CD4-positive, alpha-beta T cell (primary cell): ENCODE results near the gene SUGP2. TPM values are rescaled to one million over a fixed set of nuclear protein-coding genes. Genes with fewer than 3 reads are reported as not detected.

Experiments used
- ATAC-seq: fragments of 200-7000 bp; cut with Tn5 transposase; one replicate; pipeline ENCODE4 v1.10.0; 2022; ENCODE audit warnings: mild to moderate bottlenecking; ENCODE audit not compliant: poor library complexity
- CTCF ChIA-PET: fragments of 350-600 bp; sonication (Branson Sonifier 250); formaldehyde crosslinking; loops from one replicate; lab custom pipeline; 2021; ENCODE audit warnings: antibody characterized with exemption, inconsistent platforms; lab: Charles Lee
- POLR2A ChIA-PET: fragments of 350-600 bp; sonication (Branson Sonifier 250); formaldehyde crosslinking; loops from one replicate; lab custom pipeline; 2021; ENCODE audit warnings: antibody characterized with exemption, inconsistent platforms; lab: Charles Lee
- DNase-seq, 14 experiments: peaks; one replicate each; pipeline ENCODE4 v3.0.0-alpha.2; 2013 to 2020; ENCODE audit warnings: mixed read lengths in 2 of 14
- H3K27ac ChIP-seq, 2 donors: one replicate each; pipeline versions ENCODE4 v1.5.1 to v1.7.0; 2013; ENCODE audit warnings: low read length in 2 of 2, low read depth in 1 of 2, mild to moderate bottlenecking in 1 of 2
- H3K27me3 ChIP-seq, 2 experiments: 1 replicate in 1 of 2; 2 replicates in 1 of 2; pipeline versions ENCODE4 v1.6.1 to v1.7.0; 2013; ENCODE audit warnings: low read length in 2 of 2, control low read depth in 1 of 2, mild to moderate bottlenecking in 1 of 2, moderate library complexity in 1 of 2; ENCODE audit not compliant: insufficient read depth in 2 of 2, control insufficient read depth in 1 of 2
- H3K36me3 ChIP-seq: one replicate; pipeline ENCODE4 v1.6.1; 2013; ENCODE audit warnings: low read length, control low read depth; ENCODE audit not compliant: insufficient read depth
- H3K4me1 ChIP-seq: one replicate; pipeline ENCODE4 v1.6.1; 2013; ENCODE audit warnings: low read length, control low read depth; ENCODE audit not compliant: insufficient read depth
- H3K4me3 ChIP-seq: one replicate; pipeline ENCODE4 v1.5.1; 2013; ENCODE audit warnings: mild to moderate bottlenecking, low read length, moderate library complexity
- H3K9me3 ChIP-seq, 2 experiments: 1 replicate in 1 of 2; 2 replicates in 1 of 2; pipeline versions ENCODE4 v1.6.1 to v1.7.0; 2013; ENCODE audit warnings: low read length in 2 of 2, mild to moderate bottlenecking in 2 of 2, control low read depth in 1 of 2, moderate library complexity in 1 of 2; ENCODE audit not compliant: control insufficient read depth in 1 of 2, insufficient read depth in 1 of 2
- H3K27ac Mint-ChIP-seq: one replicate; pipeline ENCODE4 v1.8.0; 2020; ENCODE audit warnings: mixed read lengths
- H3K27me3 Mint-ChIP-seq: one replicate; pipeline ENCODE4 v1.8.0; 2021; ENCODE audit warnings: mixed read lengths
- H3K36me3 Mint-ChIP-seq: one replicate; pipeline ENCODE4 v1.8.0; 2021; ENCODE audit warnings: low read depth, mixed read lengths
- H3K4me1 Mint-ChIP-seq: one replicate; pipeline ENCODE4 v1.8.0; 2021; ENCODE audit warnings: low read depth, mixed read lengths
- H3K4me3 Mint-ChIP-seq: one replicate; pipeline ENCODE4 v1.8.0; 2020; ENCODE audit warnings: mild to moderate bottlenecking, mixed read lengths
- H3K9me3 Mint-ChIP-seq: one replicate; pipeline ENCODE4 v1.8.0; 2020; ENCODE audit warnings: mixed read lengths
- CTCF ChIP-seq: fragments of 200-600 bp; IDR thresholded peaks from one replicate; pipeline ENCODE4 v1.8.0; 2022; ENCODE audit warnings: antibody characterized with exemption, mild to moderate bottlenecking
- intact Hi-C, 2 experiments: fragments of 100-400 bp; cut with DNase I in 1 of 2; cut with micrococcal nuclease in 1 of 2; formaldehyde crosslinking; loops; one replicate each; pipeline versions ENCODE4 v1.15.1 to v1.9.0; 2023 to 2025; cut with DNase I, micrococcal nuclease
- total RNA-seq, 174 experiments: library from RNA in 2 of 174; stranded (reverse) in 2 of 174; gene quantifications; one replicate each; pipeline ENCODE4 v1.2.3 and lab custom pipeline; 2021 to 2026

The SUGP2 gene
- total RNA-seq, 2 experiments from 2014 or later: 106 to 110 TPM

- peaks cover 45% of the 10 kb centered on the region for H3K4me1 Mint-ChIP-seq
- ChIA-PET CTCF (interaction anchor here (1.3 to 1.7 kb wide), 3 partner anchors 13 to 521 kb away, joined by 3 read pairs; no protein-coding TSS in a partner anchor), POLR2A (interaction anchor here (0.6 to 1.0 kb wide), 4 partner anchors 22 to 913 kb away, joined by 3 read pairs; no protein-coding TSS in a partner anchor)
- no peaks in the 10 kb centered on the region for H3K27me3 ChIP-seq
- peak overlapping the region; percentile 73 for H3K4me3 ChIP-seq
- peak overlapping the region; percentile 65 for H3K27ac Mint-ChIP-seq
- no peaks in the 10 kb centered on the region for H3K9me3 Mint-ChIP-seq
- intact Hi-C loops: loop anchor here in 1 of 2 experiments (1.0 to 5.0 kb wide), 2 partner anchors 30 to 127 kb away; partner anchors contain the start of genes BORCS8 and RFXANK
- peak overlapping the region; percentile 44 to 61 for H3K27ac ChIP-seq
- no peak for TF ChIP-seq CTCF
- DNase-seq (peak in 6 of 14 experiments; percentile 8 to 60 (median 36)), ATAC-seq (no peak)
- H3K36me3 ChIP-seq: peaks cover 3% of the 10 kb centered on the region
- H3K27me3 Mint-ChIP-seq: no peaks in the 10 kb centered on the region
- peak overlapping the region; percentile 86 for H3K4me3 Mint-ChIP-seq
- peaks cover 8% of the 10 kb centered on the region for H3K36me3 Mint-ChIP-seq
- peaks cover 62% of the 10 kb centered on the region for H3K4me1 ChIP-seq
- H3K9me3 ChIP-seq: no peaks in the 10 kb centered on the region
These were observed 31.8 kb upstream of the SUGP2 start for GRCh38 chr19:19064811-19065745.

GRCh38 chr19:19064098-19064722 lies 30.9 kb upstream of the SUGP2 start:
- Mint-ChIP-seq H3K36me3 (peaks cover 8% of the 10 kb centered on the region), H3K9me3 (no peaks in the 10 kb centered on the region), H3K4me1 (peaks cover 40% of the 10 kb centered on the region), H3K27ac (peak overlapping the region; percentile 65), H3K4me3 (peak overlapping the region; percentile 86), H3K27me3 (no peaks in the 10 kb centered on the region)
- TF ChIP-seq CTCF: no peak
- no peaks in the 10 kb centered on the region for H3K27me3 ChIP-seq
- H3K27ac ChIP-seq: peak overlapping the region; percentile 44 to 61
- ATAC-seq (peak; percentile 28), DNase-seq (no peak)
- intact Hi-C loops: loop anchor here in 1 of 2 experiments (1.0 to 5.0 kb wide), 2 partner anchors 29 to 128 kb away; partner anchors contain the start of genes BORCS8 and RFXANK
- CTCF ChIA-PET: interaction anchor here (1.4 to 1.5 kb wide), 3 partner anchors 52 to 520 kb away, joined by 3 read pairs; no protein-coding TSS in a partner anchor
- peak overlapping the region; percentile 73 for H3K4me3 ChIP-seq
- POLR2A ChIA-PET: interaction anchor here (0.7 to 1.9 kb wide), 5 partner anchors 12 to 145 kb away, joined by 3 to 6 read pairs (median 3); partner anchors contain the start of genes COPE and DDX49
- H3K36me3 ChIP-seq: peaks cover 3% of the 10 kb centered on the region
- no peaks in the 10 kb centered on the region for H3K9me3 ChIP-seq
- peaks cover 57% of the 10 kb centered on the region for H3K4me1 ChIP-seq
